ENCODE data around the gene PDE9A. TPM values are rescaled to one million over a fixed set of nuclear protein-coding genes. Genes with fewer than 3 reads are reported as not detected.

Gene PDE9A
- total RNA-seq, 4 donors from 2014 or later = 10.6 to 83.2 (median 28.5) TPM

- Histone ChIP-seq H3K9me3 (no peaks in the 10 kb centered on the region), H3K4me3 (peak overlapping the region in 1 of 2 donors; percentile 40), H3K4me1 (peaks cover 0 to 19% (median 5%) of the 10 kb centered on the region in 3 donors), H3K27ac (peak overlapping the region in 3 of 4 donors; percentile 6 to 46 (median 37)), H3K36me3 (peaks cover 0 to 7% of the 10 kb centered on the region in 2 donors), H3K27me3 (peaks cover 64% of the 10 kb centered on the region)
- TF ChIP-seq POLR2A (IDR thresholded peaks at IDR 0.05) (no peak), EP300 (IDR thresholded peaks at IDR 0.05) (no peak)
- ATAC-seq = no peak
- WGBS, 2 donors (ENCODE audit: low coverage in 1 of 2) = 9 to 11% methylated on average over 18 of the region's 40 CpGs
Measured at GRCh38 chr21:42781150-42781970, 127.9 kb downstream of the PDE9A start.

GRCh38 chr21:42781971-42782722, 128.7 kb downstream of the PDE9A start:
- peaks cover 68% of the 10 kb centered on the region for H3K27me3 ChIP-seq
- no peaks in the 10 kb centered on the region for H3K9me3 ChIP-seq
- H3K4me3 ChIP-seq = peak overlapping the region in 1 of 2 donors; percentile 40
- ATAC-seq = no peak
- 88 to 92% methylated on average over 5 of the region's 14 CpGs for WGBS, 2 donors (ENCODE audit: low coverage in 1 of 2)
- peaks cover 0 to 19% (median 5%) of the 10 kb centered on the region in 3 donors for H3K4me1 ChIP-seq
- TF ChIP-seq CTCF (IDR thresholded peaks at IDR 0.05) (no peak), POLR2AphosphoS5 (IDR thresholded peaks at IDR 0.05) (no peak), POLR2A (IDR thresholded peaks at IDR 0.05) (no peak), EP300 (IDR thresholded peaks at IDR 0.05) (no peak)
- peak overlapping the region in 3 of 4 donors; percentile 6 to 48 (median 37) for H3K27ac ChIP-seq
- H3K36me3 ChIP-seq = peaks cover 0 to 2% of the 10 kb centered on the region in 2 donors

GRCh38 chr21:42782723-42783242, 129.4 kb downstream of the PDE9A start:
- Histone ChIP-seq H3K4me3 (no peak overlapping the region), H3K36me3 (no peaks in the 10 kb centered on the region), H3K27ac (peak overlapping the region in 3 of 4 donors; percentile 17 to 48 (median 20)), H3K4me1 (peaks cover 0 to 19% (median 5%) of the 10 kb centered on the region in 3 donors), H3K27me3 (peaks cover 69% of the 10 kb centered on the region), H3K9me3 (no peaks in the 10 kb centered on the region)
- 72 to 79% methylated on average over 9 to 10 of the region's 10 CpGs for WGBS, 2 donors (ENCODE audit: low coverage in 1 of 2)
- ATAC-seq = no peak
- TF ChIP-seq POLR2AphosphoS5 (IDR thresholded peaks at IDR 0.05) (no peak), EP300 (IDR thresholded peaks at IDR 0.05) (no peak), POLR2A (IDR thresholded peaks at IDR 0.05) (no peak), CTCF (IDR thresholded peaks at IDR 0.05) (no peak)

- Histone ChIP-seq H3K27me3 (peaks cover 62% of the 10 kb centered on the region), H3K9me3 (no peaks in the 10 kb centered on the region), H3K36me3 (no peaks in the 10 kb centered on the region), H3K4me3 (no peak overlapping the region), H3K27ac (peak overlapping the region in 3 of 4 donors; percentile 48 to 59 (median 59)), H3K4me1 (peaks cover 0 to 19% (median 5%) of the 10 kb centered on the region in 3 donors)
- 60 to 70% methylated on average over 1 to 5 of the region's 8 CpGs for WGBS, 2 donors (ENCODE audit: low coverage in 1 of 2)
- no peak for TF ChIP-seq POLR2A (IDR thresholded peaks at IDR 0.05)
- TF ChIP-seq CTCF (IDR thresholded peaks at IDR 0.05) = no peak
- no peak for TF ChIP-seq POLR2AphosphoS5 (IDR thresholded peaks at IDR 0.05)
- TF ChIP-seq EP300 (IDR thresholded peaks at IDR 0.05) = no peak
- peak; percentile 68 for ATAC-seq
Measured at GRCh38 chr21:42784276-42784675, 130.9 kb downstream of the PDE9A start.

GRCh38 chr21:42784896-42785451, 131.6 kb downstream of the PDE9A start:
- no peak for TF ChIP-seq CTCF (IDR thresholded peaks at IDR 0.05)
- TF ChIP-seq POLR2AphosphoS5 (IDR thresholded peaks at IDR 0.05) = no peak
- TF ChIP-seq EP300 (IDR thresholded peaks at IDR 0.05) = no peak
- TF ChIP-seq POLR2A (IDR thresholded peaks at IDR 0.05) = no peak
- H3K9me3 ChIP-seq = no peaks in the 10 kb centered on the region
- H3K36me3 ChIP-seq = no peaks in the 10 kb centered on the region
- peaks cover 0 to 19% (median 5%) of the 10 kb centered on the region in 3 donors for H3K4me1 ChIP-seq
- no peak for ATAC-seq
- no peak overlapping the region for H3K4me3 ChIP-seq
- WGBS, 2 donors (ENCODE audit: low coverage in 1 of 2) = no CpG with 5 or more reads among the region's 17 CpGs
- no peak overlapping the region for H3K27ac ChIP-seq
- H3K27me3 ChIP-seq = peaks cover 55% of the 10 kb centered on the region
